HCT116 (cell line): Measurements from ENCODE around the gene DPM2. TPM values are rescaled to one million over a fixed set of nuclear protein-coding genes. Genes with fewer than 3 reads are reported as not detected.

Source experiments
- ATAC-seq: fragments of 200-7000 bp; cut with Tn5 transposase; 2 replicates; pipeline ENCODE4 v1.9.1; 2020; ENCODE audit warnings: mild to moderate bottlenecking, moderate library complexity
- BruUV-seq: library from RNA; stranded (reverse); fragments of 400-500 nt; replicated peaks from 2 replicates; lab custom pipeline; 2021; lab: Mats Ljungman, UMichigan
- CTCF ChIA-PET: fragments of 300-600 bp; sonication (Branson Sonifier 250); formaldehyde crosslinking; loops from one replicate; lab custom pipeline; 2021; ENCODE audit warnings: antibody characterized with exemption; lab: Charles Lee
- POLR2A ChIA-PET: fragments of 300-600, 350-600 bp; sonication (Branson Sonifier 250); formaldehyde crosslinking; loops from one replicate; lab custom pipeline; 2021; ENCODE audit warnings: antibody characterized with exemption; lab: Charles Lee
- RAD21 ChIA-PET, 2 experiments: fragments of 300-600 bp; sonication (Branson Sonifier 250); formaldehyde crosslinking; loops; one replicate each; lab custom pipeline; 2023; ENCODE audit warnings: low total read pairs in 2 of 2; ENCODE audit not compliant: uncharacterized antibody in 2 of 2, unreplicated experiment in 2 of 2, low non-redundant PET in 1 of 2; lab: Charles Lee
- DNase-seq: peaks from one replicate; pipeline ENCODE4 v3.0.0-alpha.2; 2010; ENCODE audit warnings: low read depth, low spot score
- H2AFZ ChIP-seq: fragments of 200-600 bp; shearing (Covaris generic), sonication (generic); 2 replicates; pipeline ENCODE4 v1.6.1; 2017; ENCODE audit warnings: low read depth, mixed run types, mixed read lengths, antibody characterized with exemption, low read length; ENCODE audit not compliant: poor library complexity, severe bottlenecking
- H3K27ac ChIP-seq: 2 replicates; pipeline ENCODE4 v1.5.1; 2012; ENCODE audit warnings: low read depth, low read length
- H3K27me3 ChIP-seq: fragments of 200-600 bp; sonication (generic); 2 replicates; pipeline ENCODE4 v1.6.1; 2016; ENCODE audit warnings: mixed run types, low read length, mixed read lengths; ENCODE audit not compliant: insufficient read depth
- H3K36me3 ChIP-seq, 2 experiments: fragments of 200-500 bp in 1 of 2; fragments of 200-600 bp in 1 of 2; sonication (Bioruptor generic) in 1 of 2; sonication (generic) in 1 of 2; 2 replicates each; pipeline versions ENCODE4 v1.5.1 to v1.6.1; 2014 to 2016; ENCODE audit warnings: low read length in 2 of 2, inconsistent platforms in 1 of 2, mixed read lengths in 1 of 2, mixed run types in 1 of 2; ENCODE audit not compliant: insufficient read depth in 2 of 2, control insufficient read depth in 1 of 2
- H3K4me1 ChIP-seq, 2 experiments: fragments of 200-600 bp in 1 of 2; sonication (generic) in 1 of 2; 2 replicates each; pipeline versions ENCODE4 v1.5.1 to v1.6.1; 2012 to 2017; ENCODE audit warnings: low read length in 2 of 2, inconsistent platforms in 1 of 2, mild to moderate bottlenecking in 1 of 2, mixed read lengths in 1 of 2, mixed run types in 1 of 2, moderate library complexity in 1 of 2; ENCODE audit not compliant: insufficient read depth in 2 of 2, control insufficient read depth in 1 of 2
- H3K4me2 ChIP-seq: fragments of 200-600 bp; sonication (generic); 2 replicates; pipeline ENCODE4 v1.6.1; 2017; ENCODE audit warnings: mixed run types, low read length, mixed read lengths
- H3K4me3 ChIP-seq, 2 experiments: fragments of 200-600 bp in 1 of 2; sonication (generic) in 1 of 2; replicated peaks in 1 of 2; 2 replicates each; pipeline ENCODE4 v1.5.1; 2011 to 2016; ENCODE audit warnings: low read length in 2 of 2, control low read depth in 1 of 2, low read depth in 1 of 2, mild to moderate bottlenecking in 1 of 2, mixed read lengths in 1 of 2, mixed run types in 1 of 2
- H3K79me2 ChIP-seq: fragments of 200-600 bp; sonication (generic); 2 replicates; pipeline ENCODE4 v1.6.1; 2017; ENCODE audit warnings: mild to moderate bottlenecking, mixed run types, low read length, moderate library complexity, mixed read lengths; ENCODE audit not compliant: insufficient read depth
- H3K9ac ChIP-seq: fragments of 200-600 bp; sonication (generic); 2 replicates; pipeline ENCODE4 v1.6.1; 2016; ENCODE audit warnings: low read length, mixed read lengths
- H3K9me2 ChIP-seq: fragments of 200-600 bp; sonication (generic), shearing (Covaris generic); 2 replicates; pipeline ENCODE4 v1.6.1; 2017; ENCODE audit warnings: mixed run types, mild to moderate bottlenecking, moderate library complexity; ENCODE audit not compliant: insufficient read depth
- H3K9me3 ChIP-seq, 2 experiments: fragments of 200-500 bp in 1 of 2; fragments of 200-600 bp in 1 of 2; sonication (Bioruptor generic) in 1 of 2; sonication (generic) in 1 of 2; 2 replicates each; pipeline ENCODE4 v1.6.1; 2014 to 2017; ENCODE audit warnings: low read length in 2 of 2, mixed read lengths in 2 of 2, inconsistent platforms in 1 of 2, low read depth in 1 of 2, mild to moderate bottlenecking in 1 of 2, mixed run types in 1 of 2, moderate library complexity in 1 of 2; ENCODE audit not compliant: control insufficient read depth in 1 of 2, insufficient read depth in 1 of 2
- H4K20me1 ChIP-seq: fragments of 200-600 bp; sonication (generic), shearing (Covaris generic); 2 replicates; pipeline ENCODE4 v1.6.1; 2017; ENCODE audit warnings: mixed run types, mild to moderate bottlenecking, moderate library complexity; ENCODE audit not compliant: insufficient read depth
- ATF3 ChIP-seq: IDR thresholded peaks from 2 replicates; pipeline ENCODE4 v1.6.1; 2012
- ELF1 ChIP-seq: IDR thresholded peaks from 2 replicates; pipeline ENCODE4 v1.6.1; 2012; ENCODE audit warnings: low read depth, borderline replicate concordance
- JUND ChIP-seq: IDR thresholded peaks from 2 replicates; pipeline ENCODE4 v1.6.1; 2012
- REST ChIP-seq: IDR thresholded peaks from 2 replicates; pipeline ENCODE4 v1.6.1; 2012; ENCODE audit warnings: low read depth
- intact Hi-C: fragments of 100-400 bp; cut with micrococcal nuclease; formaldehyde crosslinking; loops from 2 replicates; pipeline ENCODE4 v1.10.0; 2022
- total RNA-seq: library from RNA; stranded (reverse); gene quantifications from one replicate; pipeline ENCODE4 v1.2.1, GENCODE V29; 2021; ENCODE audit not compliant: unreplicated experiment

DPM2 gene
- total RNA-seq, 1 experiment from 2014 or later, result 54.6 TPM

GRCh38 chr9:127945338-127945737, 7.7 kb upstream of the DPM2 start:
- Histone ChIP-seq H2AFZ (no peak overlapping the region), H4K20me1 (no peaks in the 10 kb centered on the region), H3K79me2 (peaks cover 4% of the 10 kb centered on the region), H3K4me2 (no peak overlapping the region), H3K27ac (no peak overlapping the region), H3K9ac (no peak overlapping the region), H3K9me3 (no peaks in the 10 kb centered on the region), H3K27me3 (no peaks in the 10 kb centered on the region), H3K36me3 (peaks cover 0 to 9% of the 10 kb centered on the region in 2 experiments; a peak in 2 of 4 replicates), H3K4me3 (no peak overlapping the region), H3K4me1 (peaks cover 12 to 24% of the 10 kb centered on the region in 2 experiments), H3K9me2 (no peaks in the 10 kb centered on the region)
- RAD21 ChIA-PET, result no interaction called here
- ATAC-seq (no peak), DNase-seq (no peak)
- intact Hi-C loops, result no loop called here
- CTCF ChIA-PET, result no interaction called here
- no peak for TF ChIP-seq ELF1
- no peak for TF ChIP-seq REST
- TF ChIP-seq ATF3, result no peak
- TF ChIP-seq JUND, result no peak
- POLR2A ChIA-PET, result no interaction called here
- BruUV-seq, result no TSS peak
